Measurements from ENCODE around the gene PROM2. TPM values are rescaled to one million over a fixed set of nuclear protein-coding genes. Genes with fewer than 3 reads are reported as not detected.

The PROM2 gene
- total and polyA plus RNA-seq, 4 donors: 0.11 to 1.1 (median 0.24) TPM

GRCh38 chr2:95265182-95265581, 9.1 kb upstream of the PROM2 start:
- Histone ChIP-seq H3K4me1 (ENCODE audit: control insufficient read depth in 4 of 4, insufficient read depth in 4 of 4, low read length in 3 of 4) (peaks cover 0 to 4% (median 3%) of the 10 kb centered on the region in 4 donors), H3K9me3 (ENCODE audit: control insufficient read depth in 4 of 4, low read length in 3 of 4) (no peaks in the 10 kb centered on the region), H3K36me3 (ENCODE audit: control insufficient read depth in 4 of 4, insufficient read depth in 3 of 4, low read depth in 1 of 4, low read length in 3 of 4) (no peaks in the 10 kb centered on the region), H3K9ac (ENCODE audit: low read depth in 1 of 2, low read length in 2 of 2) (no peak overlapping the region), H3K27ac (ENCODE audit: low read depth in 1 of 2, low read length in 2 of 2) (no peak overlapping the region), H3K27me3 (ENCODE audit: control insufficient read depth in 4 of 4, insufficient read depth in 4 of 4, low read length in 3 of 4) (no peaks in the 10 kb centered on the region), H3K4me3 (ENCODE audit: low read depth in 1 of 3, low read length in 3 of 3) (no peak overlapping the region)
- peak; percentile 16 for DNase-seq (ENCODE audit: low spot score)
- TF ChIP-seq GABPA (IDR thresholded peaks at IDR 0.05 in 1 of 2, conservative IDR thresholded peaks at IDR 0.05 in 1 of 2): no peak
- no peak for TF ChIP-seq JUND (IDR thresholded peaks at IDR 0.05)
- TF ChIP-seq FOXA1 (IDR thresholded peaks at IDR 0.05): no peak
- no peak for TF ChIP-seq YY1 (IDR thresholded peaks at IDR 0.05)
- TF ChIP-seq NR2F2 (IDR thresholded peaks at IDR 0.05): no peak
- no peak for TF ChIP-seq FOXA2 (IDR thresholded peaks at IDR 0.05)
- TF ChIP-seq TAF1 (conservative IDR thresholded peaks at IDR 0.05): no peak
- TF ChIP-seq HNF4A (conservative IDR thresholded peaks at IDR 0.05): no peak
- TF ChIP-seq ZBTB33 (IDR thresholded peaks at IDR 0.05): no peak
- no peak for TF ChIP-seq EGR1 (IDR thresholded peaks at IDR 0.05; ENCODE audit: low read depth in 2 of 2)
- TF ChIP-seq, protein P1, sequence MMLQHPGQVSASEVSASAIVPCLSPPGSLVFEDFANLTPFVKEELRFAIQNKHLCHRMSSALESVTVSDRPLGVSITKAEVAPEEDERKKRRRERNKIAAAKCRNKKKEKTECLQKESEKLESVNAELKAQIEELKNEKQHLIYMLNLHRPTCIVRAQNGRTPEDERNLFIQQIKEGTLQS (IDR thresholded peaks at IDR 0.05): no peak
- no peak for TF ChIP-seq RXRA (IDR thresholded peaks at IDR 0.05)
- no peak for TF ChIP-seq CTCF (IDR thresholded peaks at IDR 0.05; ENCODE audit: low read depth, low read length, missing input control)
- TF ChIP-seq SP1 (IDR thresholded peaks at IDR 0.05): no peak
- no peak for TF ChIP-seq RAD21 (IDR thresholded peaks at IDR 0.05)
- WGBS: 89% methylated on average over 4 of the region's 4 CpGs

GRCh38 chr2:95266781-95267430, 7.3 kb upstream of the PROM2 start:
- no peak overlapping the region for H3K27ac ChIP-seq (ENCODE audit: low read depth in 1 of 2, low read length in 2 of 2)
- peaks cover 0 to 4% (median 3%) of the 10 kb centered on the region in 4 donors for H3K4me1 ChIP-seq (ENCODE audit: control insufficient read depth in 4 of 4, insufficient read depth in 4 of 4, low read length in 3 of 4)
- H3K9ac ChIP-seq (ENCODE audit: low read depth in 1 of 2, low read length in 2 of 2): no peak overlapping the region
- 86% methylated on average over 10 of the region's 10 CpGs for WGBS
- peak; percentile 21 for DNase-seq (ENCODE audit: low spot score)
- H3K36me3 ChIP-seq (ENCODE audit: control insufficient read depth in 4 of 4, insufficient read depth in 3 of 4, low read depth in 1 of 4, low read length in 3 of 4): no peaks in the 10 kb centered on the region
- H3K27me3 ChIP-seq (ENCODE audit: control insufficient read depth in 4 of 4, insufficient read depth in 4 of 4, low read length in 3 of 4): no peaks in the 10 kb centered on the region
- no peaks in the 10 kb centered on the region for H3K9me3 ChIP-seq (ENCODE audit: control insufficient read depth in 4 of 4, low read length in 3 of 4)
- TF ChIP-seq, protein P2, sequence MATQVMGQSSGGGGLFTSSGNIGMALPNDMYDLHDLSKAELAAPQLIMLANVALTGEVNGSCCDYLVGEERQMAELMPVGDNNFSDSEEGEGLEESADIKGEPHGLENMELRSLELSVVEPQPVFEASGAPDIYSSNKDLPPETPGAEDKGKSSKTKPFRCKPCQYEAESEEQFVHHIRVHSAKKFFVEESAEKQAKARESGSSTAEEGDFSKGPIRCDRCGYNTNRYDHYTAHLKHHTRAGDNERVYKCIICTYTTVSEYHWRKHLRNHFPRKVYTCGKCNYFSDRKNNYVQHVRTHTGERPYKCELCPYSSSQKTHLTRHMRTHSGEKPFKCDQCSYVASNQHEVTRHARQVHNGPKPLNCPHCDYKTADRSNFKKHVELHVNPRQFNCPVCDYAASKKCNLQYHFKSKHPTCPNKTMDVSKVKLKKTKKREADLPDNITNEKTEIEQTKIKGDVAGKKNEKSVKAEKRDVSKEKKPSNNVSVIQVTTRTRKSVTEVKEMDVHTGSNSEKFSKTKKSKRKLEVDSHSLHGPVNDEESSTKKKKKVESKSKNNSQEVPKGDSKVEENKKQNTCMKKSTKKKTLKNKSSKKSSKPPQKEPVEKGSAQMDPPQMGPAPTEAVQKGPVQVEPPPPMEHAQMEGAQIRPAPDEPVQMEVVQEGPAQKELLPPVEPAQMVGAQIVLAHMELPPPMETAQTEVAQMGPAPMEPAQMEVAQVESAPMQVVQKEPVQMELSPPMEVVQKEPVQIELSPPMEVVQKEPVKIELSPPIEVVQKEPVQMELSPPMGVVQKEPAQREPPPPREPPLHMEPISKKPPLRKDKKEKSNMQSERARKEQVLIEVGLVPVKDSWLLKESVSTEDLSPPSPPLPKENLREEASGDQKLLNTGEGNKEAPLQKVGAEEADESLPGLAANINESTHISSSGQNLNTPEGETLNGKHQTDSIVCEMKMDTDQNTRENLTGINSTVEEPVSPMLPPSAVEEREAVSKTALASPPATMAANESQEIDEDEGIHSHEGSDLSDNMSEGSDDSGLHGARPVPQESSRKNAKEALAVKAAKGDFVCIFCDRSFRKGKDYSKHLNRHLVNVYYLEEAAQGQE (IDR thresholded peaks at IDR 0.05): no peak
- TF ChIP-seq FOXA1 (IDR thresholded peaks at IDR 0.05) (no peak), FOXA2 (IDR thresholded peaks at IDR 0.05) (no peak), CTCF (IDR thresholded peaks at IDR 0.05; ENCODE audit: low read depth, low read length, missing input control) (no peak), TAF1 (conservative IDR thresholded peaks at IDR 0.05) (no peak), NR2F2 (IDR thresholded peaks at IDR 0.05) (no peak), HNF4A (conservative IDR thresholded peaks at IDR 0.05) (no peak), YY1 (IDR thresholded peaks at IDR 0.05) (no peak), JUND (IDR thresholded peaks at IDR 0.05) (no peak), SP1 (IDR thresholded peaks at IDR 0.05) (no peak), EGR1 (IDR thresholded peaks at IDR 0.05; ENCODE audit: low read depth in 2 of 2) (no peak)
- TF ChIP-seq, protein P1 (IDR thresholded peaks at IDR 0.05): no peak
- TF ChIP-seq, protein P3, sequence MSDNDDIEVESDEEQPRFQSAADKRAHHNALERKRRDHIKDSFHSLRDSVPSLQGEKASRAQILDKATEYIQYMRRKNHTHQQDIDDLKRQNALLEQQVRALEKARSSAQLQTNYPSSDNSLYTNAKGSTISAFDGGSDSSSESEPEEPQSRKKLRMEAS (IDR thresholded peaks at IDR 0.05): no peak
- H3K4me3 ChIP-seq (ENCODE audit: low read depth in 1 of 3, low read length in 3 of 3): no peak overlapping the region

Data from liver (tissue), 9 donors.